Activated B cell treated with CpG ODN at 0.5 μM for 24 hours (primary cell): ENCODE results near the gene ALAS1. TPM values are rescaled to one million over a fixed set of nuclear protein-coding genes. Genes with fewer than 3 reads are reported as not detected.
A peak's percentile ranks its signal among the peaks of the same experiment; 100 is the strongest.

Experiments
- ATAC-seq: fragments of 200-7000 bp; cut with Tn5 transposase; one replicate; pipeline ENCODE4 v1.10.0; 2021; ENCODE audit warnings: low read depth, mild to moderate bottlenecking, moderate library complexity
- CTCF ChIA-PET: fragments of 350-600 bp; sonication (Branson Sonifier 250); formaldehyde crosslinking; loops from one replicate; lab custom pipeline; 2021; ENCODE audit warnings: antibody characterized with exemption; lab: Charles Lee
- POLR2A ChIA-PET: fragments of 350-600 bp; sonication (Branson Sonifier 250); formaldehyde crosslinking; loops from one replicate; lab custom pipeline; 2021; ENCODE audit warnings: antibody characterized with exemption; lab: Charles Lee
- DNase-seq: peaks from one replicate; pipeline ENCODE4 v3.0.0; 2022
- H3K27ac Mint-ChIP-seq: one replicate; pipeline ENCODE4 v1.8.0; 2020; ENCODE audit warnings: mixed read lengths
- H3K27me3 Mint-ChIP-seq: one replicate; pipeline ENCODE4 v1.8.0; 2021; ENCODE audit warnings: mixed read lengths
- H3K36me3 Mint-ChIP-seq: one replicate; pipeline ENCODE4 v1.8.0; 2021; ENCODE audit warnings: low read depth, mixed read lengths
- H3K4me1 Mint-ChIP-seq: one replicate; pipeline ENCODE4 v1.8.0; 2021; ENCODE audit warnings: mixed read lengths
- H3K4me3 Mint-ChIP-seq: one replicate; pipeline ENCODE4 v1.8.0; 2020; ENCODE audit warnings: mild to moderate bottlenecking, mixed read lengths
- H3K9me3 Mint-ChIP-seq: one replicate; pipeline ENCODE4 v1.8.0; 2020; ENCODE audit warnings: mixed read lengths
- intact Hi-C: fragments of 100-400 bp; cut with micrococcal nuclease; formaldehyde crosslinking; loops from one replicate; pipeline ENCODE4 v1.15.1; 2024
- total RNA-seq: library from RNA; stranded (reverse); gene quantifications from 2 replicates; pipeline ENCODE4 v1.2.3, GENCODE V29; 2022
- TF ChIP-seq, protein P1 (sequence below): fragments of 200-600 bp; IDR thresholded peaks from one replicate; pipeline ENCODE4 v1.8.0; 2022; ENCODE audit warnings: antibody characterized with exemption, mild to moderate bottlenecking

Gene ALAS1
- total RNA-seq, 1 donor from 2014 or later, result 27.6 TPM

DNA sequence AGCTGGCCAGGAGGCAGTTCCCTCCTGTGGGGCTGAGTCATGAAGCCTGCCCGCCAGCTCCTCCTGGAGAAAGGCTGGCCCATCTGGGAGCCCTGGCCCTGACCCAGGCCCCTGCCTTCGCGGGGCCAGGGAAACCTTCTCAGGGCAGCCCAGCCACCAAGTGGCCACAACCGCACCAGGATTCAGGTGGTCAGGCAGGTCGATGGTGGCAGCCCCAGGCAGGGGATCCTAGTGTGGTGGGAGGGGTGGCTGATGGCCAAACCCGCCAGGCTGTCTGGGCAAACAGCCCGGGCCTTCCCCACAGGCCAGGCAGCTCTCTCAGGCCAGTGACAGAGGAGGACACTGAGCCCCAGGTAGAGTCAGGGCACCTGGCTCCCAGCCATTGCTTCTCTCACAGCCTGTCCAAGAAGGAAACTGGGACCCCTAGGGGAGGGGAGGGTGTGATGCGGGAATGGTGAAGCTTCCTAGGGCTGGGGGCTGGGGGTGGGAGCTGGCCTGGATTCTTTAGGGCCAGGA is 39.8 kb downstream of the ALAS1 start:
- ChIA-PET POLR2A (interaction anchor here (0.8 to 12.1 kb wide), 7 partner anchors 9 to 219 kb away, joined by 4 to 147 read pairs (median 6); partner anchors contain the start of genes GLYCTK, TLR9 and WDR82), CTCF (interaction anchor here (1.0 to 2.0 kb wide), 4 partner anchors 16 to 102 kb away, joined by 4 to 8 read pairs (median 6); no protein-coding TSS in a partner anchor)
- DNase-seq (no peak), ATAC-seq (no peak)
- Mint-ChIP-seq H3K9me3 (no peaks in the 10 kb centered on the region), H3K4me1 (peaks cover 64% of the 10 kb centered on the region), H3K4me3 (peak overlapping the region; percentile 96), H3K27me3 (no peaks in the 10 kb centered on the region), H3K27ac (no peak overlapping the region), H3K36me3 (peaks cover 33% of the 10 kb centered on the region)
- intact Hi-C loops, result loop anchor here (2.0 kb wide), 1 partner anchor 181 kb away; the partner anchor contains the start of gene DUSP7
- TF ChIP-seq, protein P1, sequence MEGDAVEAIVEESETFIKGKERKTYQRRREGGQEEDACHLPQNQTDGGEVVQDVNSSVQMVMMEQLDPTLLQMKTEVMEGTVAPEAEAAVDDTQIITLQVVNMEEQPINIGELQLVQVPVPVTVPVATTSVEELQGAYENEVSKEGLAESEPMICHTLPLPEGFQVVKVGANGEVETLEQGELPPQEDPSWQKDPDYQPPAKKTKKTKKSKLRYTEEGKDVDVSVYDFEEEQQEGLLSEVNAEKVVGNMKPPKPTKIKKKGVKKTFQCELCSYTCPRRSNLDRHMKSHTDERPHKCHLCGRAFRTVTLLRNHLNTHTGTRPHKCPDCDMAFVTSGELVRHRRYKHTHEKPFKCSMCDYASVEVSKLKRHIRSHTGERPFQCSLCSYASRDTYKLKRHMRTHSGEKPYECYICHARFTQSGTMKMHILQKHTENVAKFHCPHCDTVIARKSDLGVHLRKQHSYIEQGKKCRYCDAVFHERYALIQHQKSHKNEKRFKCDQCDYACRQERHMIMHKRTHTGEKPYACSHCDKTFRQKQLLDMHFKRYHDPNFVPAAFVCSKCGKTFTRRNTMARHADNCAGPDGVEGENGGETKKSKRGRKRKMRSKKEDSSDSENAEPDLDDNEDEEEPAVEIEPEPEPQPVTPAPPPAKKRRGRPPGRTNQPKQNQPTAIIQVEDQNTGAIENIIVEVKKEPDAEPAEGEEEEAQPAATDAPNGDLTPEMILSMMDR, result no peak

DNA sequence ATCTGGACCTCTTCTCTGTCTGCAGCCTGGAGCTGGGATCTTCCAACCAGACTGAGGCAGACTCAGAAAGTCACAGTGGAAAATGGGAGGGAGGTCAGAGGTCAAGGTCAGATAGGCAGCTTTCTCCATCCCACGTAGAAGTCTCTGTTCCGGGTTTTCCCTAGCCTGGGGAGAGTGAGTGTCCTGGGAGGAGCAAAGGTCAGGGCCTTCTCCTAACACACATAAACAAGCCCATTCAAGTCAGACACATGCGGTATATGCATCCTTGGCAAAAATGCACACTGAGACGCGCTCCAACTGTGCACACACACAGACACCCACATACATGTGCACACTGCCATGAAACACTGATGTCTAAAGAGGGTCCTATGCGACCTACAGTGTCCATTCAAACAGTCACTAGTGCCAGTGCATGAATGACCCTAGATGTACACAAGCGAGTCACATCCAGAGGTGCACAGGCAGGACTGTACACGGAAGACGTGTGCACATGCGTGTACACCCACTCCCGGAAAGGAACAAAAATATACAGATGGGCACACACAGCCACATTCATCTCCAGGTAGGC is 40.3 kb downstream of the ALAS1 start:
- TF ChIP-seq, protein P1, result no peak

DNA sequence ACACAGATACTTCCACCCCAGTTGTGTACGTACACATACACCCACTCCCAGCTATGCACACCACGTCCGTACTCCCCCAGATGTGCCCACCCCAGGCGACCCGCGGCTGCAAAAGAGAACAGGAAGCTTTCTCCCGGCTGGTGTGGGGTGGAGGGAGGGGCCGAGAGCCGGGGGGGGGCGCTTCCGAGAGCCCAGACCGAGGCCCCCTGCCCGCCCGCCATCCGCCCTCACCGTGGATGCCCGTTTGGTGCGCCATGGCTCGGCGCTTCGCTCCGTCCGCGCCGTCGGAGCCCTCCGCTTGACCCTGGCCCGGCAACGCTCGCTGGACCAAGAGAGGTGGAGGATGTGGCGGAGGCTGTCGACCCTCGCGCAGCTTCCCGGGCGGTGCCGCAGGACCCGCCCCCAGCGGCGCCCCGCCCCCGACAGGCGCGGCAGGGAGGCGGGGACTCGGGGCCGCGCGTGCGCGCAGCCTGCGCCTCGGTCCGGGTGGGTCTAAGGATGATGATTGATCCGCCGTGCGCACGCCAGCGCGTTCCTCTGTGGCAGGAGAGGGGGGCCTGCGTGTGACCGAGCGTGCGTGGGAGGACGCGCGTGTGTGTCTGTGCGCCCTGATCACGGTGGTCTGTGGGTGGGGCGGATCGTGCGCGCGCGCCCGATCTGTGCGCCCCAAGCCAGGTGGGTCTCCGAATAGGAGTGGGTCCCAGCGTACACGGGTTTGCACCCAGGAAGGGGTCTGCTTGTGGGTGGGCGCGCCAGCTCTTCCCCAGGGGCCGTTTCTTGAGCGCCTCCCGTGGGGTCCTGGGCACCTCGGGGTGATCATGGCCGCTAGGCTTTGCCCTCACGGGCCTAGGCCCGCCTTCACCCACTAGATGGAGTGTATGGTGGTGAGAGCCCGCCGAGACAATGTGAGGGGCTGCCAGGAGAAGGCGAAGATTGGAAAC is 41.1 kb downstream of the ALAS1 start, which contains the start of gene TWF2:
Gene TWF2, minus strand, starts transcription at position 398 of the 941 bp plus-strand sequence. Its CDS starts 142 bp downstream, at position 256.
- CTCF ChIA-PET, result interaction anchor here (0.9 to 2.5 kb wide), 6 partner anchors 14 to 239 kb away, joined by 3 to 9 read pairs (median 6); partner anchors contain the start of gene TLR9
- peaks cover 26% of the 10 kb centered on the region for H3K36me3 Mint-ChIP-seq
- ATAC-seq (peak; percentile 86), DNase-seq (peak; percentile 94)
- intact Hi-C loops, result loop anchor here (1.0 to 2.0 kb wide), 8 partner anchors 8 to 216 kb away; partner anchors contain the start of genes DUSP7, NISCH, TLR9 and WDR82
- peak within 1 kb of the TSS; percentile 93 for H3K27ac Mint-ChIP-seq
- H3K9me3 Mint-ChIP-seq, result no peaks in the 10 kb centered on the region
- POLR2A ChIA-PET, result interaction anchor here (0.6 to 12.1 kb wide), 20 partner anchors 9 to 243 kb away, joined by 3 to 147 read pairs (median 4); partner anchors contain the start of genes GLYCTK, POC1A, RPL29 and TLR9
- peak within 1 kb of the TSS; percentile 96 for H3K4me3 Mint-ChIP-seq
- H3K27me3 Mint-ChIP-seq, result no peaks in the 10 kb centered on the region
- H3K4me1 Mint-ChIP-seq, result peaks cover 72% of the 10 kb centered on the region
- TF ChIP-seq, protein P1, result no peak

More for the DNA sequence above, 40.3 kb downstream of the ALAS1 start:
- H3K27ac Mint-ChIP-seq, result peak overlapping the region; percentile 93
- CTCF ChIA-PET, result interaction anchor here (0.9 to 2.5 kb wide), 7 partner anchors 13 to 238 kb away, joined by 3 to 9 read pairs (median 6); partner anchors contain the start of gene TLR9
- no peaks in the 10 kb centered on the region for H3K27me3 Mint-ChIP-seq
- ATAC-seq (no peak), DNase-seq (no peak)
- POLR2A ChIA-PET, result interaction anchor here (0.6 to 12.1 kb wide), 20 partner anchors 9 to 242 kb away, joined by 3 to 147 read pairs (median 4); partner anchors contain the start of genes GLYCTK, POC1A, RPL29 and TLR9
- peak overlapping the region; percentile 96 for H3K4me3 Mint-ChIP-seq
- H3K4me1 Mint-ChIP-seq, result peaks cover 66% of the 10 kb centered on the region
- H3K9me3 Mint-ChIP-seq, result no peaks in the 10 kb centered on the region
- H3K36me3 Mint-ChIP-seq, result peaks cover 33% of the 10 kb centered on the region
- intact Hi-C loops, result loop anchor here (2.0 kb wide), 1 partner anchor 181 kb away; the partner anchor contains the start of gene DUSP7

GRCh38 chr3:52240059-52240885 is 42.3 kb downstream of the ALAS1 start:
- H3K4me1 Mint-ChIP-seq, result peaks cover 79% of the 10 kb centered on the region
- intact Hi-C loops, result no loop called here

More at GRCh38 chr3:52240059-52240885, 42.3 kb downstream of the ALAS1 start:
- ChIA-PET POLR2A (interaction anchor here (0.5 to 12.1 kb wide), 9 partner anchors 8 to 397 kb away, joined by 3 to 147 read pairs (median 8); partner anchors contain the start of genes GLYCTK, RPL29, TLR9 and WDR82), CTCF (interaction anchor here (1.0 to 2.5 kb wide), 9 partner anchors 13 to 98 kb away, joined by 3 to 10 read pairs (median 6); partner anchors contain the start of genes GLYCTK, TLR9 and WDR82)
- DNase-seq (peak; percentile 14), ATAC-seq (no peak)
- peak overlapping the region; percentile 96 for H3K4me3 Mint-ChIP-seq
- no peaks in the 10 kb centered on the region for H3K9me3 Mint-ChIP-seq
- TF ChIP-seq, protein P1, result no peak
- peaks cover 15% of the 10 kb centered on the region for H3K36me3 Mint-ChIP-seq
- no peaks in the 10 kb centered on the region for H3K27me3 Mint-ChIP-seq
- peak overlapping the region; percentile 87 for H3K27ac Mint-ChIP-seq
